Body of pancreas (tissue), 4 donors: Measurements from ENCODE around the gene IL1RL2. TPM values are rescaled to one million over a fixed set of nuclear protein-coding genes. Genes with fewer than 3 reads are reported as not detected.

Experiments used
- ATAC-seq: fragments of 150-250 bp; one replicate; pipeline ENCODE4 v1.9.1; 2016
- DNase-seq, 4 donors: peaks; one replicate each; pipeline ENCODE4 v3.0.0-alpha.2; 2019
- H3K27ac ChIP-seq, 4 donors: fragments of 200-600 bp; sonication (generic); 1 replicate in 3 of 4; 2 replicates in 1 of 4; pipeline versions ENCODE4 v1.5.1 to v1.6.1; 2016 to 2019; ENCODE audit warnings: mild to moderate bottlenecking in 1 of 4, mixed read lengths in 1 of 4, moderate library complexity in 1 of 4
- H3K27me3 ChIP-seq, 2 donors: fragments of 200-600 bp; sonication (generic); one replicate each; pipeline ENCODE4 v1.6.0; 2016; ENCODE audit warnings: mild to moderate bottlenecking in 1 of 2
- H3K36me3 ChIP-seq, 2 donors: fragments of 200-600 bp; sonication (generic); replicated peaks in 1 of 2; 2 replicates each; pipeline ENCODE4 v1.5.1; 2016; ENCODE audit warnings: low read depth in 2 of 2; ENCODE audit not compliant: insufficient read depth in 1 of 2
- H3K4me1 ChIP-seq: fragments of 200-600 bp; sonication (generic); one replicate; pipeline ENCODE4 v1.6.0; 2016
- H3K4me3 ChIP-seq, 2 donors: fragments of 200-600 bp; sonication (generic); 1 replicate in 1 of 2; 2 replicates in 1 of 2; pipeline ENCODE4 v1.5.1; 2016 to 2019
- H3K9me3 ChIP-seq, 3 donors: fragments of 200-600 bp; sonication (generic); 1 replicate in 2 of 3; 2 replicates in 1 of 3; pipeline ENCODE4 v1.5.1; 2016
- CTCF ChIP-seq, 7 experiments: fragments of 450-650 bp in 4 of 7; fragments of 200-600 bp in 3 of 7; sonication (generic) in 3 of 7; IDR thresholded peaks; one replicate each; pipeline ENCODE4 v1.5.1; 2016 to 2019; ENCODE audit warnings: antibody characterized with exemption in 7 of 7
- POLR2A ChIP-seq, 3 donors: fragments of 450-650 bp; IDR thresholded peaks; one replicate each; pipeline ENCODE4 v1.6.1; 2016; ENCODE audit warnings: antibody characterized with exemption in 3 of 3, mild to moderate bottlenecking in 2 of 3
- WGBS, 2 donors: methylation state at CpG; one replicate each; pipeline ENCODE4 v1.1.5; 2017; 5-methylcytosine and 5-hydroxymethylcytosine counted together
- intact Hi-C: fragments of 100-400 bp; cut with DNase I; formaldehyde crosslinking; loops from one replicate; pipeline ENCODE4 v1.15.1; 2023
- total RNA-seq, 2 donors: library from RNA; depleted of rRNA; stranded (reverse); fragments of >200 nt; gene quantifications; one replicate each; pipeline ENCODE4 v1.1.0, GENCODE V29; 2016

IL1RL2 gene
- total RNA-seq, 2 donors from 2014 or later = 0.52 TPM; not detected in 1

- Histone ChIP-seq H3K27me3 (no peaks in the 10 kb centered on the region), H3K9me3 (no peaks in the 10 kb centered on the region), H3K36me3 (no peaks in the 10 kb centered on the region), H3K4me1 (peaks cover 16% of the 10 kb centered on the region), H3K4me3 (no peak overlapping the region), H3K27ac (no peak overlapping the region)
- 41 to 42% methylated on average over 5 of the region's 5 CpGs for WGBS, 2 donors
- TF ChIP-seq POLR2A (IDR thresholded peaks at IDR 0.05) (no peak), CTCF (IDR thresholded peaks at IDR 0.05) (peak in 3 of 7 experiments; percentile 9 to 31 (median 25))
- DNase-seq (peak; percentile 75 to 93 (median 83)), ATAC-seq (peak; percentile 89)
- intact Hi-C loops = no loop called here
Measured at GRCh38 chr2:102206666-102207341, 20.0 kb downstream of the IL1RL2 start.

GRCh38 chr2:102208774-102209173 lies 22.0 kb downstream of the IL1RL2 start:
- ATAC-seq (no peak), DNase-seq (peak in 1 of 4 donors; percentile 32)
- Histone ChIP-seq H3K27me3 (no peaks in the 10 kb centered on the region), H3K4me1 (peaks cover 16% of the 10 kb centered on the region), H3K36me3 (no peaks in the 10 kb centered on the region), H3K27ac (no peak overlapping the region), H3K9me3 (no peaks in the 10 kb centered on the region), H3K4me3 (no peak overlapping the region)
- intact Hi-C loops = no loop called here
- no peak for TF ChIP-seq POLR2A (IDR thresholded peaks at IDR 0.05)
- no peak for TF ChIP-seq CTCF (IDR thresholded peaks at IDR 0.05)

GRCh38 chr2:102209474-102209873 lies 22.7 kb downstream of the IL1RL2 start:
- TF ChIP-seq CTCF (IDR thresholded peaks at IDR 0.05) (no peak), POLR2A (IDR thresholded peaks at IDR 0.05) (no peak)
- H3K27ac ChIP-seq = no peak overlapping the region
- ATAC-seq = no peak
- H3K27me3 ChIP-seq = no peaks in the 10 kb centered on the region
- no peaks in the 10 kb centered on the region for H3K9me3 ChIP-seq
- no peak for DNase-seq
- no peaks in the 10 kb centered on the region for H3K36me3 ChIP-seq
- WGBS, 2 donors = 29 to 50% methylated on average over 1 of the region's 1 CpG
- H3K4me1 ChIP-seq = peaks cover 16% of the 10 kb centered on the region
- intact Hi-C loops = no loop called here
- no peak overlapping the region for H3K4me3 ChIP-seq

- Histone ChIP-seq H3K27me3 (no peaks in the 10 kb centered on the region), H3K36me3 (no peaks in the 10 kb centered on the region), H3K4me3 (no peak overlapping the region), H3K9me3 (peaks cover 0 to 3% (median 0%) of the 10 kb centered on the region in 3 donors), H3K4me1 (no peaks in the 10 kb centered on the region), H3K27ac (no peak overlapping the region)
- ATAC-seq (no peak), DNase-seq (no peak)
- intact Hi-C loops = no loop called here
- TF ChIP-seq CTCF (IDR thresholded peaks at IDR 0.05) (no peak), POLR2A (IDR thresholded peaks at IDR 0.05) (no peak)
Measured at GRCh38 chr2:102217032-102217431, 30.2 kb downstream of the IL1RL2 start.
